GM18508 (cell line): ENCODE results near the gene IQGAP2.
"Not testable (repeated sequence)": the region's sequence is repeated elsewhere in the genome, so short reads cannot be mapped to it uniquely, and the experiment has no call there.

Experiments used
- ATAC-seq: cut with Tn5 transposase; IDR thresholded peaks from one replicate; pipeline ENCODE4 v1.9.1; 2021; ENCODE audit warnings: moderate number of reproducible peaks; ENCODE audit not compliant: insufficient read depth, unreplicated experiment

Gene IQGAP2

DNA sequence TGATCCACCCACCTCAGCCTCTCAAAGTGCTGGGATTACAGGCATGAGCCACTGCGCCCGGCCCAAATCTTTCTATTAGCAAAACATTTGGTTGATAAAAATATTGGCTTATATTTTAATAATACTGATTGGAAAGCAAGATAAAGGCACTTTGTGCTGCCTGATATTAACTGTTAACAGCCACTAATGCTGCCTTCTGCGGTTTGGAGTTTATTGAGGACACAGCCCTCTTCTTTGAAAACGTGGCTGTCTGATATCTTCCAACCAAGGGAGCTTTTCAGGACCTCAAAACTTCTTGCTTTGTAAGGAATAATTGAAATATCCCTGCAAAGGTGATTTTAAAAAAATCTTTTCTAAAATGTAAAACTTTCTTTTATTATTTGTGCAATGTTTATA, 94.0 kb downstream of the IQGAP2 start:
- ATAC-seq: no peak

DNA sequence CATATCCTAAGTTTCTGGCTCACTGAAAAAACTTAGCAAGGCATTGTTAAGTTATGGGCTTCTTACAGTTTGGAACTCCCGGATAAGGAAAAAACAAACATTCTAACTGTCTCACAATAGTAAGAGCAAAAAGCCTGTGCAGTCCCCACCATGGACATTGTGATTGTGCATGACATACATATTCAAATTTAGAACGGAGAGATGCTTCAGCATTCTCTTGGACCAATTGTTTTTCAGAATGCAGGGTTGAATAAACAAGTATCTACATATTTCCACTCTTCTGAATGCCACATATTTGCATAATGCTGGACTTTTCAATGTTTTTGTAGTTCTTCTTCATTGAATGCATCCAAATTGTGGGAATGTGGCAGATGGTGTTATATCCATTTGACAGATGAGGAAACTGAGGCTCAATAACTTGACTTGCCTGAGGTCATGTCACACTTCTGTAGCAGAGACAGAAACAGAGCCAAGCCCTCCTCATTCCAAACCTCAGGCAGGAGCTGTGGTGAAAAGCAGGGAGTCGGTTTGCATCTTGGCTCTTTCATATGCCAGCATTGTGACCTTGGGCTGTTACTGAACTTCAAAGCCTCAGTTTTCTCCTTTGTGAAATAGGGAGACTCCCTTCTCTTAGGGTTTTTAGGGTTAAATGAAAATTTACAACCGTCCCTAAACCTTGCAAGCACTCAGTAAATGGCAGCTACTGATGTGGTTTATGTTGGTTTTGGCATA, 95.1 kb downstream of the IQGAP2 start:
- ATAC-seq: no peak

DNA sequence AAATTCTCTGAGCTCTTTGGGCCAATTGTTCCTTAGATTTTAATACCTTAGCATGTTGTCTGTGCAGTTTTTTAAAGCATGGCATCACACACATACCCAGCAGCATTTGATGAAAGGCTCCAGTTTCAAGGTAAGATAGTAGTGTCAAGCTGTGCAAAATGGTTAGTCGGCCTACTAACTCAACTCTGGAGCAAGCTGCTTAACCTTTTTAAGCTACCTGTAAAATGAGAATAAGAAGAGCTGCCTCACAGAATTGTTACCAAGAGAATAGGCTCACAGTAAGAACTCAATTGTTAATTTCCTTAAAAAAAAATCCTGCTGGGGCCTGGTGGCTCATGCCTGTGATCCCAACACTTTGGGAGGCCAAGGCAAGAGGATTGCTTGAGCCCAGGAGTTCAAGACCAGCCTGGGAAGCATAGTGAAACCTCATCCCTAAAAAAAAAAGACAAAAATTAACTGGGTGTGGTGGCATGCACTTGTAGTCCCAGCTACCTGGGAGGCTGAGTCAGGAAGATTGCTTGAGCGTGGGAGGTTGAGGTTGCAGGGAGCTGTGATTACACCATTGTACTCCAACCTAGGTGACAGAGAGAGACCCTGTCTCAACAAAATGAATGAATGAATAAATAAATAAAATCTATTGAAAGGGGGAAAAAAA, 96.5 kb downstream of the IQGAP2 start:
- ATAC-seq: no peak

DNA sequence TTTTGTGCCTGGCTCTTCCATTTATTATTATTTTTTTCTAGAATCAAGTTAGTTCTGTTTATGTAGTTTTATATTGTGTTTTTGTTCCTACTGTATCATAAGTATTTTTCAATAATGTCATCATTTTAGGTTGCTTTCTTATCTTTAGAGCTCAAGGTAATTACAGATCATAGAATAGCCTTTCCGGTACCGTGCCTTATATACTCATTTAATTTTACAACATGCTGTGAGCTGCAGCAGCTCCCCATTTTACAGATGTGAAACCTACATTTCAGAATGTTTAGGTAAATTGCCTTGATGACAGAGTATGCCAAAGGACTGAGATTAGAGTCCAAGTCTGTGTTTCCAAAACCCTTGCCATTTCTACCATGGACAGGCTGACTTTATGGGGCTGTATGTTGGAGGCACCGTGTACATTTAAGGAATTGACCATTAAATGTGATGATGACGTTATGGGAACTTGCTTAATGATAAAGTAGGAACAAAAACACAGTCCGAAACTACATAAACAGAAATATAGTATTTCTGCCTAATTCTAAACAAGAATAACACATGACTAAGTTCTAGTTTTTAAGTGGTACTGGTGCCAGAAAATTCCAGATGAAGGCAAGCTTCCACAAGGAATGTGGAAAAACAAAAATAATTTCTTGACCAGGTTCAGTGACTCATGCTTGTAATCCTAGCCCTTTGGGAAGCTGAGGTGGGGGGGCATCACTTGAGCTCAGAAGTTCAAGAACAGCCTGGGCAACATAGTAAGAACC, 97.7 kb downstream of the IQGAP2 start:
- no peak for ATAC-seq

DNA sequence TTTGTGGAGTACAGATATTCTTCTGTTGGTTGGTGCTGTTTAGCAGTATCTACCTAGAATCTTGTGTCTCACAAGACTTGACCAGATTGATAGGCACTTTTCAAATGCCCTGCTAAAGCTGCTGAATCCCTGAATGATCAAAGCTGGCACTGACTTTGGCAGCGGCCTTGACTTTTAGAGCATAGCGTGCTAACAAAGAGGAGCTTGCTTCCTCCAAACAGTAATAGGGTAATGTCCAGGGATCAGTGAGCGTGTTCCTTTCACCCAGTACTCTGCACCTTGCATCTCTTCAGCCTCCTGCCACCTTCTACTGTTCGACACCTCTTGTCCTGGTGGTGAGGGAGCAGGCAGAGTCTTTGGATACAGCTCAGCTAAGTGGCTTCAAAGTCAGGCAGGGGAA, 100.8 kb downstream of the IQGAP2 start:
- no peak for ATAC-seq

- no peak for ATAC-seq
Observed at GRCh38 chr5:76504901-76505564, 101.9 kb downstream of the IQGAP2 start.

- ATAC-seq: no peak
Observed at GRCh38 chr5:76513476-76513875, 110.4 kb downstream of the IQGAP2 start.

DNA sequence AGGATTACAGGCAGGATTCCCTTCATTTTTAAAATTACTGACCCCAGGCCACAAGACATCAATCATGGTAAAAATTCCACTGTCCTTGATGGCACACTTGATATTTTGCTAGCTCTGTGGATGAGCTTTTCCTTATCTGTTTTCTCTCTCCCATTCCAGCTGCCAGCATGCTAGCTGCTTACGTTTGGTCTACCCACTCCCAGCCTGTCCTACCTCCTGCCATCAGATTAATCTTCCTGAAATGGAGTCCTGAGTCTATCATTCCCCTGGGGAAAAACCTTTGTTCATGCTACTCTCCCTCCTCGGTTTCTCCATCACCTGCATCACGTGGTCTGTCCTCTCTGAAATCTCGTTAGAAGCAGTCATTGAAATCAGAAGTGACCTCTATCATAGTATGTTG, 111.2 kb downstream of the IQGAP2 start:
- ATAC-seq: no peak

DNA sequence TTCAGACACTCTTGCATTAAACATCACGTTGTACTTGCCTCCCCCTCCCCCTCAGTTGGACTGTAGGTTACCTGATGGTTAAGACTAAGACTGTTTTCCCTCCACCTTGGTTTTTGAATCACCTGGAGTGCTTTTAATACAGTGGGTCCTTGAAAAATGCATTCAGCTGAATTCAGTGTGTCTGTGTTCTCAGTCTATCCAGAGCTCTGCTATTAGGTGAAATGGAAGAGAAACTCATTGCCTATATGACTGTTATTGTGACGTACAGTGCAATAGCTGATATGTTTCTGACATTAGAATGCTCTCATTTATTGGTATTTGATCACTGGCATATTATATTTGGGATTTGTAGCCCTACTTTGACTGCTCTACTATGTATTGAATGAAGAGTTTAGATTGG, 111.6 kb downstream of the IQGAP2 start:
- no peak for ATAC-seq

DNA sequence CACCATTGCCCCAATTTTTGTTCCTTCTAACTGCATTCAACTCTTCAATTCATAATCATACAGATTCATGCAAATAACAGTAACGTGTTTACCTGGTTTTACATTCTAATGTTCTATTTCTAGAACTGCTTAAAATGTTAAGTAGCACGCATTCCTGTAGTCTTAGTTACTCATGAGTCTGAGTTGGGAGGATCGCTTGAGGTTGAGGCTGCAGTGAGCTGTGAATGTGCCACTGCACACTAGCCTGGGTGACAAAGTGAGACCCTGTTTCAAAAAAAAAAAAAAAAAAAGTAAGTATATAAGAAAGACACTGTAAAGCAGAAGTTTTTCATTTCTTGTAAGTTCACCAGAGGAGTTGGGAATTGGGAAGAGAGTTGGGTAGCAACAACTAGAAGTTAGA, 114.2 kb downstream of the IQGAP2 start:
- no peak for ATAC-seq

GRCh38 chr5:76518246-76518645, 115.2 kb downstream of the IQGAP2 start:
- not testable (repeated sequence) for ATAC-seq

- peak; percentile 78 for ATAC-seq
Observed at GRCh38 chr5:76521240-76521758, 118.2 kb downstream of the IQGAP2 start.

GRCh38 chr5:76522103-76522935, 119.2 kb downstream of the IQGAP2 start:
- no peak for ATAC-seq

GRCh38 chr5:76524101-76524835, 121.2 kb downstream of the IQGAP2 start:
- ATAC-seq: no peak

DNA sequence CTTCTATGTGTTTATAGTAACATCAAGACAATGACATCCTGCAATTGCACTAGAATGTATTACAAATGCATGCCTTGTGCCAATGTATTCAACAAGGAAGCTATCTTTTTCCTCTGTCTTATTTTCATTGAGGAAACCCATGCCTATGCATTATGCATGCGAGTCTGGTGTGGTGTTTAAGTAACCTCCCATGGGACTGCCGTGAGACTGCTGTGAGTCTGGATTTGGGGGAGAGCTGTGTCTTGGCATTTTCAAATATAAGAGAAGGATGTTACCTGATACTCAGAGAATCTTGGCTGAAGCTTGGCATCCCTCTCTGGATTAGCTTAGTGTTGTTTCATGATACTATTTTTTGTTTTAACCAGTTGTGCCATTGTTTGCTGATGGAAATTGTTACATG, 121.8 kb downstream of the IQGAP2 start:
- no peak for ATAC-seq

DNA sequence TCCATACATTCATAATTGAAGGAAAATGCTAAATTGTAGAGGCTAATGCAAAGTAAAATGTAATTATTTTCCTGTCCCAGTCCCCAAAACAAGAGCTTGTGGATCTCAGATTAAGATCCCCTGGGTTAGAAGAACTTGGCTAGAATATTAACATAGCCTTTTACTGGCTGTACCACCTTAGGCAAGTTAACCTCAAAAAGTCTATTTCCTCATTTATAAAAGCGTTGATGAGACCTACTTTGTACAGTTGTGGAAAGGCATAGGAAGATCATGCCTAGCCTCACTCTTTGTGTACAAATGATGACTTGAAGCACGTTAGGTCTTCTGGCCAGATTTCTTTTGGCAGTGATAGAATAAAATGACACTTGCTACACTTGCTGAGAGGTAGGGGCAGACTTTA, 122.9 kb downstream of the IQGAP2 start:
- no peak for ATAC-seq

GRCh38 chr5:76526950-76527583, 124.0 kb downstream of the IQGAP2 start:
- ATAC-seq: no peak

DNA sequence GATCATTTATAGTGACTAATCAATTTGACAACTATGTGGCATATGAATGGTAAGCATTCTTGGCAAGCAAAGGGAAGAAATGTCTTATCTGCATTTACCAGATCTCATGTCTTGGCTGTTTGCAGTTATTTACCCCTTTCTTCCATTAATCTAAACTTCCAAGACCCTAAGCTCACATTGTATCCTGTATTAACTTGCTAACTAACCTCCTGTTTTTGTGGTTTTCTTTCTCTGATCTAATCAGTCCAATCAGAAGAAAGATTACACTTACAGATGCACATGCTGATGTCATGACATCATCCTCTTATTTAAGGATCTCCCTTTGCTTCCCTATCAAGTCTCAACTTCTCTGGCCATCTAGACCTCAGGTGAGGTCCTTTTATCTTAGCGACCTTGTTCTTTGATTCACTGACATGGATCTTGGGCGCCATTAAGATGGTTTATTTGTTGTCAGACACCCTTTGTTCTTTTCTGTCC, 124.6 kb downstream of the IQGAP2 start:
- no peak for ATAC-seq
